GM06990 (cell line): Measurements from ENCODE around the gene TBC1D5.
"Not testable (repeated sequence)": the region's sequence is repeated elsewhere in the genome, so short reads cannot be mapped to it uniquely, and the experiment has no call there.

Source experiments
- DNase-seq: peaks from one replicate; pipeline ENCODE4 v3.0.0-alpha.2; 2011; ENCODE audit not compliant: insufficient read length; ENCODE audit errors: extremely low read depth
- H3K27me3 ChIP-seq: replicated peaks from 2 replicates; pipeline ENCODE4 v1.6.0; 2011; ENCODE audit warnings: low read length; ENCODE audit not compliant: control insufficient read depth, insufficient read depth
- H3K36me3 ChIP-seq: 2 replicates; pipeline ENCODE4 v1.5.1; 2011; ENCODE audit warnings: low read length; ENCODE audit not compliant: control insufficient read depth, insufficient read depth
- H3K4me3 ChIP-seq: replicated peaks from 2 replicates; pipeline ENCODE4 v1.5.1; 2011; ENCODE audit warnings: low read depth, mild to moderate bottlenecking, control low read depth, low read length
- CTCF ChIP-seq: IDR thresholded peaks from 2 replicates; pipeline ENCODE4 v1.5.1; 2011; ENCODE audit warnings: low read length, control low read depth, mild to moderate bottlenecking, inconsistent platforms; ENCODE audit not compliant: insufficient read depth, poor library complexity, severe bottlenecking

TBC1D5 gene

GRCh38 chr3:17775073-17775472 lies 32.6 kb upstream of the TBC1D5 start:
- no peak for DNase-seq
- no peak for TF ChIP-seq CTCF
- Histone ChIP-seq H3K4me3 (no peak overlapping the region), H3K27me3 (no peaks in the 10 kb centered on the region), H3K36me3 (no peaks in the 10 kb centered on the region)

- H3K27me3 ChIP-seq, DNase-seq, H3K36me3 ChIP-seq, H3K4me3 ChIP-seq: not testable (repeated sequence)
Measured at GRCh38 chr3:17774180-17774910, 31.9 kb upstream of the TBC1D5 start.

DNA sequence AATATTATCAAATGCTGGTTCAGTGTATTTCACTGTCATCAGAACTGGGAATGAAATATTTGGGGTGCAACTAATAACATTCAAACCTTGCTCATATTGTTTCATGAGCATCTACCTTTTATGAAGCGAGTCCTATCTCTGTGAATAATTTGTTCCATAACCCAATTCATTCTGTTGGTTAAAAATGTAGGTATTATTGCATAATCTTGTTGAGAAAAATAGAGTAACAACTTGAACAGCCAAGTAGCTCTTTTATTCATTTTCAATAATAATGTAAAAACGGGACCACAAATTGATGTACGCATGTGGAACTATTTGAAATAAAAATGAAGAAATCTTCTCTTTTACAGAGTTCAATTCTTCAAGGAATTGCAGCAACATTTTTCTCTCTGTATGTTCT lies 30.1 kb upstream of the TBC1D5 start:
- no peak for TF ChIP-seq CTCF
- no peaks in the 10 kb centered on the region for H3K27me3 ChIP-seq
- DNase-seq: no peak
- no peak overlapping the region for H3K4me3 ChIP-seq
- H3K36me3 ChIP-seq: no peaks in the 10 kb centered on the region

DNA sequence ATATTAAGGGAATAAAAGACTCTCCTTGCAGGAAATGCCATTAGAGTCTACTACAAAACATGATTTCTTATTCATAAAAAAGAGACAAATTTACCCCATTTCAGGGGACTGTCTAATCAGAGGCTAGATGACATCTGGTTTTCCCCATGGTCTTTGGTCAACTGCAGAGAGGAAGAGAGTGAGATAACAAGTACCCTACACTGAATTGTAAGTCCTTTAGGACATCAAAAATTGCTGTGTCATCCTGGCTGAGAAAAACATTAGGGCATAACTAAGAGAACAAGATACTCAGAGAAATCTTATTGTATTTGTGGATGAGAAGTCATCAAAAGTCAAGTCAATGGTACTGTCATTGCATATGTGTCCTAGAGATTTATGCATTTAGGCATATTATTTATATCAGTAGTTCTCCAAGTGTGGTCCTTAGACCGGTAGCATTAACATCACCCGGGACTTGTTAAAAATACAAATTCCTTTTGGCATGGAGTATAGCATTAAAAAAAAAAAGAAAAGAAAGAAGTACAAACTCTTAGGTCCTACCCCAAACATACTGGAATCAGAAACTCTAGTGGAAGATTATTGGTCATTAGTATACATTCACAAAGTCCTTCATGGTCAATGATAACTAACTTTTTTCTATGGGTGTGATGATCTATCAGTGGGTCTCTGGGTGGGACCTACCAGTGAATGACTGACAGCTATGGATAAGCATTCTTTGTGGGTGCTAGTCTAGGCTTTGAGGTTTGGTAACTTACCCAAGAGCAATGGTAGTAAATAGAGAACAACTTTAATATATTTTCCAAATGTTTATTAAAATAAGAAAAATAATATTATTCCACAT lies 29.0 kb upstream of the TBC1D5 start:
- no peaks in the 10 kb centered on the region for H3K27me3 ChIP-seq
- no peak for DNase-seq
- no peak overlapping the region for H3K4me3 ChIP-seq
- no peaks in the 10 kb centered on the region for H3K36me3 ChIP-seq
- TF ChIP-seq CTCF: no peak

DNA sequence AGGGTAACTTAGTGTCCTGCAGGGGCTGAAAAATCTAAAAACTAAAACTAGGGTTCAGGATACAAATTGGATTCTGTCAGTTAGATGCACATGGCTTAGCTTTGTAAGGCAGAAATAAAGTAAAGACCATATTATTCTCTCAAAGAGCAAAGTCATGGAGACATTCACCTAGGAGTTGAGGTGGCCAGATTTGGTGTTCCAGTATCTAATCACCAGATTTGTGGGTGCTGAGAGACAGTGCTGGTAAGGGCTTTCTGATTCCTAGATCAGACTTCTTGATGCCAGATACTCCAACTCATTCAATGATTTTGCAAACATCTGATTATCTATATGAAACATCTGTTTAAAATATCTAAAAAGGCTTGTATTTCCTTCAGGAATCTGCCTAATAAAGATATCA lies 28.3 kb upstream of the TBC1D5 start:
- DNase-seq: no peak
- no peak for TF ChIP-seq CTCF
- H3K4me3 ChIP-seq: no peak overlapping the region
- no peaks in the 10 kb centered on the region for H3K36me3 ChIP-seq
- H3K27me3 ChIP-seq: no peaks in the 10 kb centered on the region

DNA sequence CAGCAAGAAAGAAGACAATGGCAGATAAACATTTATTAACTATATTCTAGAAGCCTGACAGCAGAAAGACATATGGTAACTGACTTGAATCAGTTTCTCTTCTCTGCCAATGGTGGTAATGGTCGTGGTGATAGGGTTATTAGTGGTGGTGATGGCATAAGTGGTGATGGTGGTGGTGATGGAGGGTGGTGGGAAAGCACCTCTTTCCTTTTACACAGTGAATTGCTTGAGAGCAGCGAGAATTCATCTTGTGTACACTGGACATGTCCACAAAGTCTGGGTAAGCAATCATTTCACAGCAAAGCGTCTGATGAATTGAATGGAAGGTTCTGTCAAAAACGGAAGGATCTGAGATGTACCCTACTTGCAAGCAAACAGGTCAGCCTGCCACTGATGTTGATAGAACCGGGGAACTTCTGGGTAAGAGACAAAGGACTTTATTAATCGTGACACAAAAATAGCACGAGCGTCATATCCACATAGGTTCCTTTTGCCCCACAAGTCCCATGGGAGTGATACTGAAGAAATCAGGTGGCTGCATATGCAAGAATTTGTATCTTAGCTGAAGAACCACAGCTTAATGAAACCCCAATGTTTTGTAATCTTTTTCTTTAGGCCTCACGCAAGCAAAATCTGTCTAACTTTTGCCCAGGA lies 23.5 kb upstream of the TBC1D5 start:
- no peak for DNase-seq
- H3K27me3 ChIP-seq: no peaks in the 10 kb centered on the region
- H3K36me3 ChIP-seq: no peaks in the 10 kb centered on the region
- H3K4me3 ChIP-seq: no peak overlapping the region
- TF ChIP-seq CTCF: no peak
